DND-41 (cell line): ENCODE results near the gene C4orf36.

Experiments
- ATAC-seq: fragments of 200-7000 bp; cut with Tn5 transposase; 3 replicates; pipeline ENCODE4 v1.9.1; 2021; ENCODE audit warnings: low read depth; ENCODE audit not compliant: insufficient read depth
- DNase-seq: peaks from one replicate; pipeline ENCODE4 v3.0.0-alpha.2; 2020
- H2AFZ ChIP-seq: 2 replicates; pipeline ENCODE4 v1.6.0; 2012; ENCODE audit warnings: low read depth, low read length
- H3K27ac ChIP-seq: 2 replicates; pipeline ENCODE4 v1.5.1; 2012; ENCODE audit warnings: low read length, inconsistent platforms
- H3K27me3 ChIP-seq: fragments of 200-600 bp; sonication (generic); 2 replicates; pipeline ENCODE4 v1.6.0; 2012; ENCODE audit warnings: low read length, mild to moderate bottlenecking, inconsistent platforms; ENCODE audit not compliant: insufficient read depth, poor library complexity
- H3K36me3 ChIP-seq: 2 replicates; pipeline ENCODE4 v1.5.1; 2012; ENCODE audit warnings: low read length, inconsistent platforms; ENCODE audit not compliant: insufficient read depth
- H3K4me1 ChIP-seq: 2 replicates; pipeline ENCODE4 v1.5.1; 2012; ENCODE audit warnings: mild to moderate bottlenecking, low read length; ENCODE audit not compliant: insufficient read depth
- H3K4me2 ChIP-seq: 2 replicates; pipeline ENCODE4 v1.6.0; 2012; ENCODE audit warnings: mild to moderate bottlenecking, moderate library complexity, low read length, inconsistent platforms; ENCODE audit not compliant: insufficient read depth
- H3K4me3 ChIP-seq, 2 experiments: fragments of 200-600 bp in 1 of 2; shearing (Covaris generic) in 1 of 2; 2 replicates each; pipeline ENCODE4 v1.5.1; 2012 to 2016; ENCODE audit warnings: inconsistent platforms in 2 of 2, low read length in 2 of 2, mild to moderate bottlenecking in 2 of 2, low read depth in 1 of 2, moderate library complexity in 1 of 2
- H3K79me2 ChIP-seq: 2 replicates; pipeline ENCODE4 v1.6.0; 2012; ENCODE audit warnings: low read length, inconsistent platforms; ENCODE audit not compliant: insufficient read depth
- H3K9ac ChIP-seq: 2 replicates; pipeline ENCODE4 v1.6.0; 2012; ENCODE audit warnings: low read depth, mild to moderate bottlenecking, inconsistent platforms, low read length, moderate library complexity
- H3K9me3 ChIP-seq: 2 replicates; pipeline ENCODE4 v1.5.1; 2012; ENCODE audit warnings: low read length, moderate library complexity, mild to moderate bottlenecking, inconsistent platforms; ENCODE audit not compliant: insufficient read depth, severe bottlenecking
- H4K20me1 ChIP-seq: 2 replicates; pipeline ENCODE4 v1.6.0; 2012; ENCODE audit warnings: low read length; ENCODE audit not compliant: insufficient read depth
- EZH2 ChIP-seq: IDR thresholded peaks from 3 replicates; pipeline ENCODE4 v1.6.1; 2012; ENCODE audit warnings: borderline replicate concordance, low read depth, mild to moderate bottlenecking, moderate library complexity, low read length, inconsistent platforms; ENCODE audit not compliant: severe bottlenecking
- TF ChIP-seq, protein P1 (sequence below): IDR thresholded peaks from 2 replicates; pipeline ENCODE4 v1.5.1; 2012; ENCODE audit warnings: borderline replicate concordance, low read length, moderate library complexity, mild to moderate bottlenecking; ENCODE audit not compliant: poor library complexity, severe bottlenecking; ENCODE audit errors: extremely low read depth

Gene C4orf36

GRCh38 chr4:86847571-86847970 is 44.7 kb downstream of the C4orf36 start:
- TF ChIP-seq EZH2: no peak
- TF ChIP-seq, protein P1, sequence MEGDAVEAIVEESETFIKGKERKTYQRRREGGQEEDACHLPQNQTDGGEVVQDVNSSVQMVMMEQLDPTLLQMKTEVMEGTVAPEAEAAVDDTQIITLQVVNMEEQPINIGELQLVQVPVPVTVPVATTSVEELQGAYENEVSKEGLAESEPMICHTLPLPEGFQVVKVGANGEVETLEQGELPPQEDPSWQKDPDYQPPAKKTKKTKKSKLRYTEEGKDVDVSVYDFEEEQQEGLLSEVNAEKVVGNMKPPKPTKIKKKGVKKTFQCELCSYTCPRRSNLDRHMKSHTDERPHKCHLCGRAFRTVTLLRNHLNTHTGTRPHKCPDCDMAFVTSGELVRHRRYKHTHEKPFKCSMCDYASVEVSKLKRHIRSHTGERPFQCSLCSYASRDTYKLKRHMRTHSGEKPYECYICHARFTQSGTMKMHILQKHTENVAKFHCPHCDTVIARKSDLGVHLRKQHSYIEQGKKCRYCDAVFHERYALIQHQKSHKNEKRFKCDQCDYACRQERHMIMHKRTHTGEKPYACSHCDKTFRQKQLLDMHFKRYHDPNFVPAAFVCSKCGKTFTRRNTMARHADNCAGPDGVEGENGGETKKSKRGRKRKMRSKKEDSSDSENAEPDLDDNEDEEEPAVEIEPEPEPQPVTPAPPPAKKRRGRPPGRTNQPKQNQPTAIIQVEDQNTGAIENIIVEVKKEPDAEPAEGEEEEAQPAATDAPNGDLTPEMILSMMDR: no peak
- Histone ChIP-seq H3K4me3 (no peak overlapping the region), H2AFZ (no peak overlapping the region), H3K79me2 (no peaks in the 10 kb centered on the region), H3K4me1 (no peaks in the 10 kb centered on the region), H3K27me3 (no peaks in the 10 kb centered on the region), H3K4me2 (no peak overlapping the region), H4K20me1 (no peaks in the 10 kb centered on the region), H3K36me3 (no peaks in the 10 kb centered on the region), H3K9me3 (no peaks in the 10 kb centered on the region), H3K9ac (no peak overlapping the region), H3K27ac (no peak overlapping the region)
- DNase-seq: no peak
- no peak for ATAC-seq

DNA sequence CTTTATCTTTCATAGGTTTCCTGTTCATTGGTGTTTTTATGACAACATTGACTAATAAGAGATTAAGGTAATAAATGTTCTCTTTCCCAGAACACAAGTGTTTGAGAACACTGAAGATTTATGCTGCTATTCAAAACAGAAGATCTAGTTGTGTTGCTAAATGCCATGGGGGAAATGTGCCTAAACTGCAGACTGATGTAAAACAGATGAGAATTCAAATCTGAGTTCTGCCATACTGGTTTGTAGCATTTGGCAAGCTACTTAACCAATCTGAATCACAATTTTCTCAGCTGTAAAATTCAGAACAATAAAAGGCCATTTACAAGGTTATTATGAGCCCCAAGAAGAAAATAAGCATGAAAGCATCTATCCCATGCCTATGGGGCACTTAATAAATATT is 45.3 kb downstream of the C4orf36 start:
- Histone ChIP-seq H3K27me3 (no peaks in the 10 kb centered on the region), H3K4me1 (no peaks in the 10 kb centered on the region), H2AFZ (no peak overlapping the region), H3K9me3 (no peaks in the 10 kb centered on the region), H3K79me2 (no peaks in the 10 kb centered on the region), H3K4me3 (no peak overlapping the region), H3K4me2 (no peak overlapping the region), H3K27ac (no peak overlapping the region), H4K20me1 (no peaks in the 10 kb centered on the region), H3K36me3 (no peaks in the 10 kb centered on the region), H3K9ac (no peak overlapping the region)
- no peak for TF ChIP-seq EZH2
- TF ChIP-seq, protein P1: no peak
- DNase-seq: no peak
- ATAC-seq: no peak

DNA sequence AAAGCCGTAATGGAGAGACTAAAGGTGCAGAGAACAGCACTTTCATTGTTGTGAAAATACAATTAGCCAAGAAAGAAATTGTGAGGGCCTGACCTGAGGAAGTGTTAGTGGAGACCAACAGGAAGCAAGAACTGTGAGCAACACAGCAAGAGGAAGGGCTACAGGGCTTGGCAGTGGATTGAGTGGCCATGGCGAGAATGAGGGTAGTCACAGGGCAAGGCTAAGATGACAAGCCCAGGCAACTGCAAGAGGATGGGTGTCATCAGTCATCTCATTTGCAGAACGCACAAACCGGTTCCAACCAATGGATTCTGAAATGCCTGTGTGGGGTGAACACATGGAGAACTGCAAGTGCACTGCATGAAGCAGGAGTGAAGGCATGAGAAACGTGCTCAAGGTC is 46.6 kb downstream of the C4orf36 start:
- Histone ChIP-seq H3K4me3 (no peak overlapping the region), H3K4me2 (no peak overlapping the region), H3K36me3 (no peaks in the 10 kb centered on the region), H3K27ac (no peak overlapping the region), H3K9me3 (no peaks in the 10 kb centered on the region), H4K20me1 (no peaks in the 10 kb centered on the region), H3K4me1 (no peaks in the 10 kb centered on the region), H3K79me2 (no peaks in the 10 kb centered on the region), H2AFZ (no peak overlapping the region), H3K27me3 (no peaks in the 10 kb centered on the region), H3K9ac (no peak overlapping the region)
- TF ChIP-seq EZH2: no peak
- TF ChIP-seq, protein P1: no peak
- DNase-seq: no peak
- no peak for ATAC-seq

GRCh38 chr4:86841309-86841708 is 50.9 kb downstream of the C4orf36 start:
- DNase-seq: no peak
- ATAC-seq: no peak
- H3K36me3 ChIP-seq: no peaks in the 10 kb centered on the region

More at GRCh38 chr4:86841309-86841708, 50.9 kb downstream of the C4orf36 start:
- no peaks in the 10 kb centered on the region for H3K79me2 ChIP-seq
- H4K20me1 ChIP-seq: no peaks in the 10 kb centered on the region
- H3K4me2 ChIP-seq: no peak overlapping the region
- H3K27me3 ChIP-seq: no peaks in the 10 kb centered on the region
- H2AFZ ChIP-seq: no peak overlapping the region
- no peaks in the 10 kb centered on the region for H3K4me1 ChIP-seq
- no peak for TF ChIP-seq EZH2
- TF ChIP-seq, protein P1: no peak
- no peak overlapping the region for H3K9ac ChIP-seq
- no peak overlapping the region for H3K4me3 ChIP-seq
- no peaks in the 10 kb centered on the region for H3K9me3 ChIP-seq
- H3K27ac ChIP-seq: no peak overlapping the region
